ENCODE measurements around the gene OXCT1. TPM values are rescaled to one million over a fixed set of nuclear protein-coding genes. Genes with fewer than 3 reads are reported as not detected.

Gene OXCT1
- total RNA-seq (2022; extraction: Qiagen RNA extraction): 2.4 to 3.4 TPM (median 2.8 TPM) in 5 replicates

DNA sequence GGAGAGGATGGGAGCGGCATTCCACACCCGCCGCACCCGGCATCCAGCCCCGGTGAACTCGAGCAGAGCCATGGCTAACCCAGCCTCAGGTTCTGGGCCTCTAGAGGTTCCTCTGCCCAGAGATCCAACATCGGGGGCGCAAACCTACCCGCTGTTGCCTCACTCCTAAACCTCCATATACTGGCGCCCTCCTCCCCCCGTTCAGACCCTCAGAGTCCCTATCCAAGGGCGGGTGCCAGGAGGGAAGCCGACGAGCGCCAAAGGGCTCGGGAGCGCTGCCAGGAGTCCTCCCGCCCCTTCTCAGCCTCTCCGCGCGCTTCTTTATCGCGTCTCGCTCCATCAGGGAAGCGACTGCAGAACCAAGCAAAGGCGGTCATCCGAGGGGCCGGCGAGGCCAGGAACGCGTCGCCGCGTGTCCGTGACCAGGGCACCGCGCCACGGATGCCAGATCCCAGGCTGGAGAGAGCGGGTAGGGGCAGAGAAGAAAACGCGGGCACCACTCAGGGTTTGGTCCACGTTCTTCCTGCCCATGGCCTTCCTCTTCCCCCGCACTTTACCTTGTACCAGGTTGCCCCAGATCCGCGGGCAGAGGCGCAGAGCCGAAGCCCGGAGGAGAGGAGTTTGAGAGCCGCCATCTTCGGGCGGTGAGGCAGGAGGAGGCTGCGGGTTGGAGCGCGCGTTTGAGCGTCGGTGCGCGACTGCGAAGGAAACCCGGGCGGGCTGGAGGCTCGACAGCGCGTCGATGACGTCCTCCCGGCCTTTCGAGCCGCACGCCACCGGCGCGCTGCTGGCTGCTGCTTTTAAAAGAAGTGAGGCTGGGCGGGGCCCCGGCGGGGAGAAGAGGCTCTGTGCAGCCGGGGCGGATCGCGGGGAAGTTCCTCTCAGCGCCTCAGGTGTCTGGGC is at the start of gene OXCT1:
TSS of gene OXCT1 (minus strand) at position 702 of the 903 bp plus-strand sequence. CDS start at position 635, 67 bp downstream.

GRCh38 chr5:41903892-41904799 is 33.9 kb upstream of the OXCT1 start, which contains the start of gene RIMOC1:
RIMOC1 (plus strand) TSS chr5:41904344; CDS start chr5:41904368, 24 bp downstream.

Other genes with a start within 250 kb of the OXCT1 start
- gene RIMOC1, start 33.9 kb upstream of the OXCT1 start, total RNA-seq (2022; extraction: Qiagen RNA extraction): 9.3 to 11.8 TPM (median 10.0 TPM) in 5 replicates
- 5.6 to 7.4 TPM (median 6.8 TPM) in 5 replicates for gene FBXO4, start 54.9 kb upstream of the OXCT1 start, total RNA-seq (2022; extraction: Qiagen RNA extraction)

Measured in A549 treated with CORT108297 at 1 μM for 4 hours (cell line).